ENCODE results near the gene PLET1. TPM values are rescaled to one million over a fixed set of nuclear protein-coding genes. Genes with fewer than 3 reads are reported as not detected.
A peak's percentile ranks its signal among the peaks of the same experiment; 100 is the strongest.

Gene PLET1
- total RNA-seq, 1 donor from 2014 or later = not detected

DNA sequence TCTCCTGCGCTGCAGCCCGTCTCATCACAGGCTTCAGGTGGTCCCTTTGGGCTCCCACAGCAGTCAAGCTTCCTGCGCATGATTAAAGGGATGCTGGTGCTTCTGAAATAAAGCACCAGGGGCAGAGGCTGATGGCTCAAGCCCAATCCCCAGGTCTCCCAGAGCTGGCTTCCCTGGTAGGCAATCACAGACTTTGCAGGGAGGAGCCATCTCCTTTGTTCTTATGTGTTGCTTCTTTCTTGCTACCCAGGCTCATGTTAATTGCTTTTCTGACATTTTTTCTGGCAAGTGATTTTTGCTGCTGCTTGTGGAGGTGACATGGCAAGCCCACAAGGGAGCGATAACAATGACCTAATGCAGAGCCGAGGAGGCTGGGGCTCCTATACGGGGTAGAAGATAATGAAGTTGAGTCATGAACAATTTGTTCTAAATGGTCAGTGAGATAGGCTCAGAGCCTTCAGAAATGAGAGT is 25.2 kb upstream of the PLET1 start:
- Mint-ChIP-seq H3K4me1 (ENCODE audit: low read depth, unreplicated experiment) (peaks cover 2% of the 10 kb centered on the region), H3K36me3 (ENCODE audit: unreplicated experiment) (no peaks in the 10 kb centered on the region), H3K4me3 (ENCODE audit: unreplicated experiment) (no peak overlapping the region), H3K27ac (ENCODE audit: unreplicated experiment) (no peak overlapping the region), H3K27me3 (ENCODE audit: unreplicated experiment) (no peaks in the 10 kb centered on the region), H3K9me3 (ENCODE audit: unreplicated experiment) (no peaks in the 10 kb centered on the region)
- DNase-seq = no peak
- TF ChIP-seq, protein P1, sequence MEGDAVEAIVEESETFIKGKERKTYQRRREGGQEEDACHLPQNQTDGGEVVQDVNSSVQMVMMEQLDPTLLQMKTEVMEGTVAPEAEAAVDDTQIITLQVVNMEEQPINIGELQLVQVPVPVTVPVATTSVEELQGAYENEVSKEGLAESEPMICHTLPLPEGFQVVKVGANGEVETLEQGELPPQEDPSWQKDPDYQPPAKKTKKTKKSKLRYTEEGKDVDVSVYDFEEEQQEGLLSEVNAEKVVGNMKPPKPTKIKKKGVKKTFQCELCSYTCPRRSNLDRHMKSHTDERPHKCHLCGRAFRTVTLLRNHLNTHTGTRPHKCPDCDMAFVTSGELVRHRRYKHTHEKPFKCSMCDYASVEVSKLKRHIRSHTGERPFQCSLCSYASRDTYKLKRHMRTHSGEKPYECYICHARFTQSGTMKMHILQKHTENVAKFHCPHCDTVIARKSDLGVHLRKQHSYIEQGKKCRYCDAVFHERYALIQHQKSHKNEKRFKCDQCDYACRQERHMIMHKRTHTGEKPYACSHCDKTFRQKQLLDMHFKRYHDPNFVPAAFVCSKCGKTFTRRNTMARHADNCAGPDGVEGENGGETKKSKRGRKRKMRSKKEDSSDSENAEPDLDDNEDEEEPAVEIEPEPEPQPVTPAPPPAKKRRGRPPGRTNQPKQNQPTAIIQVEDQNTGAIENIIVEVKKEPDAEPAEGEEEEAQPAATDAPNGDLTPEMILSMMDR (IDR thresholded peaks at IDR 0.05; ENCODE audit: partially characterized antibody, unreplicated experiment) = no peak

DNA sequence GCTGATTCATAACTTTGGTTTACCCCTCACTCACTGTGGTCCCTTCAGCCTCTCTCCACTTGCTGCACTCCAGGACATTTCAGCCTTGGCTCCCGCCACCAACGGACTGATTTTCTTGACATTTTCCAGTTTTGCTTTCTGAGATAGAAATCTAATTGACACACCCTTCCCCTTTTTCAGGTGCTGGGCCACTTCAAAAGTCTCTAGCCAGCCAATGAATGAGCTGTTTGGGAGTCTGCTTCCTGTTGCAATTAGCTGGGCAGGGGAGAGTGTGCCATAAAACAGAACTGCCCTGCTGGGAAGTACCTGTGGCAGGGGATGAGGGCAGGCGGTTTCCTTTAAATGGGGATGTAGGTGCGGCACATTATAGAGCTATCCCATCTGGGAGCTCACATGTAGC is 21.1 kb upstream of the PLET1 start:
- Mint-ChIP-seq H3K27ac (ENCODE audit: unreplicated experiment) (no peak overlapping the region), H3K36me3 (ENCODE audit: unreplicated experiment) (no peaks in the 10 kb centered on the region), H3K27me3 (ENCODE audit: unreplicated experiment) (no peaks in the 10 kb centered on the region), H3K4me1 (ENCODE audit: low read depth, unreplicated experiment) (peaks cover 1% of the 10 kb centered on the region), H3K9me3 (ENCODE audit: unreplicated experiment) (peaks cover 2% of the 10 kb centered on the region), H3K4me3 (ENCODE audit: unreplicated experiment) (no peak overlapping the region)
- TF ChIP-seq, protein P1 (IDR thresholded peaks at IDR 0.05; ENCODE audit: partially characterized antibody, unreplicated experiment) = no peak
- no peak for DNase-seq

DNA sequence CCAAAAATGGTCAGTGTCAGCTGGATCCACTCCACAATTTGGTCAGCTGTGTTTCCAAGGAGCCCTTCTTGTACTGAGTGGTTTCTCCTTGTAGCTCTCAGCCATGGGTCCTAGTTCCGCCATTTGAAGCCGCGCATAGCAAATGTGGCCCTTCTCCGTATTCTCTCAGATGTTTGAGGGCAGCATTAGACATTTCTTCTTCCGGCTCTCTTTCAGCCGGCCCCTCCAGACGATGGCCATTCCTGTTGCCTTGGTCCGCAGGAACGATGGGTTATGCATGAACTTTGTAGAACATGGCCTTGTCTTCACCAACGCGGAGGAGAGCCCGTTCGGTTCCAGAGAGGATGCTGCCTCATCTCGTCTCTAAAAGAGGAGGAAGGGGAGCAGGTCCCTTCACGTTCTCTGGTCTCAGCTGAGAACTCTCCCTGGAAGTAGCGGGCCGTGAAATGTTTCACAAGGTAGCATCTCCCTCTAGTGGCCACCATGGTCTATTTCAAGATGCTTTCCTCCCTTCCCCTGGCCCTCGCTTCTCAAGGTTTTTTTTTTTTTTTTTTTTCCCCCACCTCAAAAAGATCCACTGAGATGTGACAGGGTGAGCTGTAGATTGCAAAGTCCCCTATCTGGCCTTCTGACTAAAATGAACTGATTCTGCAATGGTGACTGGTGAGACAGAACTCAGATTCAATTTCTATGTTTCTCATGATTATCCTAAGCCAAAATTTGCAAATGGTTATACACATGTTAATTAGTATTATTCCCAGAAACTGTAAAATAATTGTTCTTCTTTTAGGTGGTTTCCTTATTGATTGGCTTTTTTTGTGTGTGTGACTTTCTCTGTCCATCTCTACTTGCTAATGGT is 19.8 kb upstream of the PLET1 start:
- TF ChIP-seq, protein P1 (IDR thresholded peaks at IDR 0.05; ENCODE audit: partially characterized antibody, unreplicated experiment) = peak; percentile 58
- peak overlapping the region; percentile 89 for H3K4me3 Mint-ChIP-seq (ENCODE audit: unreplicated experiment)
- H3K36me3 Mint-ChIP-seq (ENCODE audit: unreplicated experiment) = no peaks in the 10 kb centered on the region

DNA sequence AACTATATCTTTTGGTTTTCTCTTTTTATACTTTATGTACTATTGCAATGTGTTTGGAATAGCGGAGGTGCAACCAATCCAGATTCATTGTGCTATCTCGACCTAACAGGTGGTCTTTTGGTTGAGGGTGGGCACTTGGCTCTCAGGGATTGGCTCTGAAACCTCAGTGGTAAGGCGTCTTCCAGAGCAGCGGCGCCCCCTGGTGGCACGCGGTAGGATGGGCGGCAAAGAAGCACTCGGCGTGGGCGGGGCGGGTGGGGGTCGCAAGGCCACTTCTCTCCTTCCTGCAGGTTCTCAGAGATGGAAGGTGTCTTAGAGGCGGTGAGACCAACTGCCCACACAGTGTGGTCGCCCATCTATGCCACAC is 19.2 kb upstream of the PLET1 start:
- TF ChIP-seq, protein P1 (IDR thresholded peaks at IDR 0.05; ENCODE audit: partially characterized antibody, unreplicated experiment) = peak; percentile 77
- DNase-seq = peak; percentile 84
- Mint-ChIP-seq H3K4me1 (ENCODE audit: low read depth, unreplicated experiment) (peaks cover 1% of the 10 kb centered on the region), H3K4me3 (ENCODE audit: unreplicated experiment) (peak overlapping the region; percentile 89), H3K9me3 (ENCODE audit: unreplicated experiment) (peaks cover 2% of the 10 kb centered on the region), H3K36me3 (ENCODE audit: unreplicated experiment) (no peaks in the 10 kb centered on the region), H3K27me3 (ENCODE audit: unreplicated experiment) (no peaks in the 10 kb centered on the region), H3K27ac (ENCODE audit: unreplicated experiment) (no peak overlapping the region)

More for the DNA sequence above, 19.8 kb upstream of the PLET1 start:
- peak; percentile 60 for DNase-seq
- Mint-ChIP-seq H3K4me1 (ENCODE audit: low read depth, unreplicated experiment) (peaks cover 1% of the 10 kb centered on the region), H3K27me3 (ENCODE audit: unreplicated experiment) (no peaks in the 10 kb centered on the region), H3K9me3 (ENCODE audit: unreplicated experiment) (peaks cover 2% of the 10 kb centered on the region), H3K27ac (ENCODE audit: unreplicated experiment) (no peak overlapping the region)

DNA sequence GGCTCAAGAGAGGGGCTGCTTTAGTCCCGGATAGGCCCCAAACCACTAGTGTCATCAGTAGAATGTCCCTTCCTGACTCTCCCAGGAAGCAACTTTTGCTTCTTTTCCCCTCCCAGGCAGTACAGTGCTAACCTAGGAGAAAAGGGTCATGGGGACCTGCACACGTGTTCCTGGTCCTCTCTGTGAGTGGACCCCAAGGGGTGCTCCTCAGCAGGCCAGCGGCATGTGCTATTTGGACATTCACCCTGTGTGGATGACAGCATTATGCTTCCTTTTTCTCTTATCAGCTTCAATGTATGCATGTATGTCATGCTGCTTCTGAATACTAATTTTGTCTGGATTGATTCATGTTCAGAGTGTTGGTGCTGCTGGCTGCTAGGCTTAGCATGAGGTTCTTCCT is 18.1 kb upstream of the PLET1 start:
- no peaks in the 10 kb centered on the region for H3K36me3 Mint-ChIP-seq (ENCODE audit: unreplicated experiment)
- H3K9me3 Mint-ChIP-seq (ENCODE audit: unreplicated experiment) = peaks cover 2% of the 10 kb centered on the region
- H3K4me3 Mint-ChIP-seq (ENCODE audit: unreplicated experiment) = no peak overlapping the region
- TF ChIP-seq, protein P1 (IDR thresholded peaks at IDR 0.05; ENCODE audit: partially characterized antibody, unreplicated experiment) = no peak
- DNase-seq = no peak
- H3K4me1 Mint-ChIP-seq (ENCODE audit: low read depth, unreplicated experiment) = peaks cover 1% of the 10 kb centered on the region
- no peaks in the 10 kb centered on the region for H3K27me3 Mint-ChIP-seq (ENCODE audit: unreplicated experiment)
- no peak overlapping the region for H3K27ac Mint-ChIP-seq (ENCODE audit: unreplicated experiment)

Measured in glutamatergic neuron (in vitro differentiated cells).